ENCODE data around the gene SPOCK1. TPM values are rescaled to one million over a fixed set of nuclear protein-coding genes. Genes with fewer than 3 reads are reported as not detected.

The SPOCK1 gene
- total and polyA plus RNA-seq, 9 of the 15 experiments (the other 6 are each of a cell fraction or from before 2014, with no cell fraction given), result 0.01 to 0.35 (median 0.04) TPM; not detected in 6

DNA sequence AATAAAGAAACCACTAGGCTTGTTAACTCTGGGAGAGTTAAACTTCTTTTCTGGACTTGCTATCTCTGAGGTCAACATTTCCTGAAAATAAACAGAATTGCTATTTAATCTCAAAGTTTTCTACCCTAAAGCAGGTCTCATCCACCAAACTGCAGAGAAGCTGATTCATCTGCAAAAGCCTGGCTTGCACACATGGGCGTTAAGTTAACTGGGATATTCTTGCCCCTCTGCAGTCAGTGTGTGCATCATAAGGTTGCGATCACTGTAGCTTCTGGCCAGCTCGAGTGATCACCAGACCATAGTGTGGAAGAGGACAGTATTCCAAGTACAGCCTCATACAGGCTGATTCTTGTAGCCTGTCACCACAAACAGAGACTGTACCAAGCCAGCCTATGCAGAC is 99.2 kb downstream of the SPOCK1 start (continued):
- no peak for TF ChIP-seq ZSCAN32 (CRISPR knock-in tag; IDR thresholded peaks at IDR 0.05)
- TF ChIP-seq, protein P1, sequence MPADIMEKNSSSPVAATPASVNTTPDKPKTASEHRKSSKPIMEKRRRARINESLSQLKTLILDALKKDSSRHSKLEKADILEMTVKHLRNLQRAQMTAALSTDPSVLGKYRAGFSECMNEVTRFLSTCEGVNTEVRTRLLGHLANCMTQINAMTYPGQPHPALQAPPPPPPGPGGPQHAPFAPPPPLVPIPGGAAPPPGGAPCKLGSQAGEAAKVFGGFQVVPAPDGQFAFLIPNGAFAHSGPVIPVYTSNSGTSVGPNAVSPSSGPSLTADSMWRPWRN (IDR thresholded peaks at IDR 0.05; ENCODE audit: low read depth), result no peak

DNA sequence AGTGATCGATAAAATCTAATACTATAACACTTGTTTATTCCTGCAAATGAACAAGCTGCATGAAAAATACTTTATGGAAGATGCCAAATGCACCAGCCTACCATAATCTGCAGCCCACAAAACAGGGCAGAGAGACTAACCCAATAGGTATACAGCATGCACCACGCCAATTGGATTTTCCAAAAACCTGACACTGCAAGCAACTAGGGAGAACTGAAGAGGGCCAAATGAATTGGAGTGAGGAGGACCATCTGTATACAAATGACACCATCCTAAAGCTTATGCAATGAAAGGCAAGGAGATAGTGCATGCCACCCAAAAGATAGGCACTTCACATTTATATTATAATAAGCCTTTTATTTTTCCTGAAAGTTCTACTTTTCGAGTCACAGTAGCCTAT is 100.4 kb downstream of the SPOCK1 start:
- Histone ChIP-seq H3K27ac (ENCODE audit: extremely low read depth, low read depth, low read length) (no peak overlapping the region), H3K79me2 (ENCODE audit: control insufficient read depth, insufficient read depth, low read length) (no peaks in the 10 kb centered on the region), H3K9me3 (replicated peaks; ENCODE audit: control insufficient read depth, insufficient read depth, low read depth, low read length) (no peaks in the 10 kb centered on the region), H3K9ac (ENCODE audit: insufficient read depth in 1 of 2, low read depth in 2 of 2, low read length in 2 of 2) (no peak overlapping the region), H4K20me1 (replicated peaks; ENCODE audit: control insufficient read depth, insufficient read depth, low read length) (no peaks in the 10 kb centered on the region), H3K4me2 (ENCODE audit: insufficient read depth, low read length) (no peak overlapping the region), H3K4me1 (replicated peaks in 1 of 2; ENCODE audit: control insufficient read depth in 2 of 2, insufficient read depth in 2 of 2, low read length in 2 of 2) (no peaks in the 10 kb centered on the region), H3K27me3 (ENCODE audit: control insufficient read depth in 2 of 2, insufficient read depth in 2 of 2, low read length in 2 of 2) (peaks cover 0 to 4% of the 10 kb centered on the region in 2 experiments; a peak in 1 of 5 replicates), H3K36me3 (ENCODE audit: control insufficient read depth, insufficient read depth, low read length) (no peaks in the 10 kb centered on the region), H3K9me1 (ENCODE audit: control insufficient read depth, insufficient read depth, low read length) (no peaks in the 10 kb centered on the region), H3K4me3 (no peak overlapping the region), H2AFZ (ENCODE audit: low read depth, low read length) (no peak overlapping the region)
- 0% methylated on average over 3 of the region's 3 CpGs for WGBS (ENCODE audit: insufficient coverage, low coverage, missing lambda C conversion rate)
- intact Hi-C loops (cut with micrococcal nuclease) (no loop called here), in situ Hi-C loops (cut with MboI) (no loop called here)
- FAIRE-seq, result no peak
- CTCF ChIA-PET (ENCODE audit: low intra/inter-chr PET ratio), result no interaction called here
- no peak for ATAC-seq
- no peak for DNase-seq (ENCODE audit: extremely low read depth in 1 of 4, low spot score in 3 of 4)
- BruUV-seq (replicated peaks), result no TSS peak
- POLR2A ChIA-PET, result interaction anchor here (0.6 kb wide), 1 partner anchor 744 kb away, joined by 3 read pairs; no protein-coding TSS in a partner anchor
- TF ChIP-seq NCOA2 (IDR thresholded peaks at IDR 0.05; ENCODE audit: partially characterized antibody in 2 of 2) (no peak), KLF1 (tag; IDR thresholded peaks at IDR 0.05) (no peak), ETS2 (tag; IDR thresholded peaks at IDR 0.05; ENCODE audit: borderline replicate concordance, poor library complexity, severe bottlenecking) (no peak), RNF2 (IDR thresholded peaks at IDR 0.05) (no peak), RBM39 (optimal IDR thresholded peaks at IDR 0.05; ENCODE audit: low read depth, low read length) (no peak), SMAD4 (CRISPR knock-in tag; conservative IDR thresholded peaks at IDR 0.05) (no peak), STAG1 (CRISPR knock-in tag; IDR thresholded peaks at IDR 0.05; ENCODE audit: borderline replicate concordance) (no peak)
- TF ChIP-seq, protein P2, sequence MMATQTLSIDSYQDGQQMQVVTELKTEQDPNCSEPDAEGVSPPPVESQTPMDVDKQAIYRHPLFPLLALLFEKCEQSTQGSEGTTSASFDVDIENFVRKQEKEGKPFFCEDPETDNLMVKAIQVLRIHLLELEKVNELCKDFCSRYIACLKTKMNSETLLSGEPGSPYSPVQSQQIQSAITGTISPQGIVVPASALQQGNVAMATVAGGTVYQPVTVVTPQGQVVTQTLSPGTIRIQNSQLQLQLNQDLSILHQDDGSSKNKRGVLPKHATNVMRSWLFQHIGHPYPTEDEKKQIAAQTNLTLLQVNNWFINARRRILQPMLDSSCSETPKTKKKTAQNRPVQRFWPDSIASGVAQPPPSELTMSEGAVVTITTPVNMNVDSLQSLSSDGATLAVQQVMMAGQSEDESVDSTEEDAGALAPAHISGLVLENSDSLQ (IDR thresholded peaks at IDR 0.05), result no peak
- TF ChIP-seq, protein P3, sequence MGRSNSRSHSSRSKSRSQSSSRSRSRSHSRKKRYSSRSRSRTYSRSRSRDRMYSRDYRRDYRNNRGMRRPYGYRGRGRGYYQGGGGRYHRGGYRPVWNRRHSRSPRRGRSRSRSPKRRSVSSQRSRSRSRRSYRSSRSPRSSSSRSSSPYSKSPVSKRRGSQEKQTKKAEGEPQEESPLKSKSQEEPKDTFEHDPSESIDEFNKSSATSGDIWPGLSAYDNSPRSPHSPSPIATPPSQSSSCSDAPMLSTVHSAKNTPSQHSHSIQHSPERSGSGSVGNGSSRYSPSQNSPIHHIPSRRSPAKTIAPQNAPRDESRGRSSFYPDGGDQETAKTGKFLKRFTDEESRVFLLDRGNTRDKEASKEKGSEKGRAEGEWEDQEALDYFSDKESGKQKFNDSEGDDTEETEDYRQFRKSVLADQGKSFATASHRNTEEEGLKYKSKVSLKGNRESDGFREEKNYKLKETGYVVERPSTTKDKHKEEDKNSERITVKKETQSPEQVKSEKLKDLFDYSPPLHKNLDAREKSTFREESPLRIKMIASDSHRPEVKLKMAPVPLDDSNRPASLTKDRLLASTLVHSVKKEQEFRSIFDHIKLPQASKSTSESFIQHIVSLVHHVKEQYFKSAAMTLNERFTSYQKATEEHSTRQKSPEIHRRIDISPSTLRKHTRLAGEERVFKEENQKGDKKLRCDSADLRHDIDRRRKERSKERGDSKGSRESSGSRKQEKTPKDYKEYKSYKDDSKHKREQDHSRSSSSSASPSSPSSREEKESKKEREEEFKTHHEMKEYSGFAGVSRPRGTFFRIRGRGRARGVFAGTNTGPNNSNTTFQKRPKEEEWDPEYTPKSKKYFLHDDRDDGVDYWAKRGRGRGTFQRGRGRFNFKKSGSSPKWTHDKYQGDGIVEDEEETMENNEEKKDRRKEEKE (IDR thresholded peaks at IDR 0.05; ENCODE audit: borderline replicate concordance in 1 of 2, control insufficient read depth in 1 of 2, low read depth in 2 of 2, low read length in 1 of 2), result no peak
- TF ChIP-seq, protein P4, sequence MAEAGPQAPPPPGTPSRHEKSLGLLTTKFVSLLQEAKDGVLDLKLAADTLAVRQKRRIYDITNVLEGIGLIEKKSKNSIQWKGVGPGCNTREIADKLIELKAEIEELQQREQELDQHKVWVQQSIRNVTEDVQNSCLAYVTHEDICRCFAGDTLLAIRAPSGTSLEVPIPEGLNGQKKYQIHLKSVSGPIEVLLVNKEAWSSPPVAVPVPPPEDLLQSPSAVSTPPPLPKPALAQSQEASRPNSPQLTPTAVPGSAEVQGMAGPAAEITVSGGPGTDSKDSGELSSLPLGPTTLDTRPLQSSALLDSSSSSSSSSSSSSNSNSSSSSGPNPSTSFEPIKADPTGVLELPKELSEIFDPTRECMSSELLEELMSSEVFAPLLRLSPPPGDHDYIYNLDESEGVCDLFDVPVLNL (CRISPR knock-in tag; IDR thresholded peaks at IDR 0.05; ENCODE audit: low read depth), result no peak
